GM21717 (cell line): ENCODE results near the gene FBLN7.

Source experiments
- ATAC-seq: cut with Tn5 transposase; IDR thresholded peaks from one replicate; pipeline ENCODE4 v1.9.1; 2021; ENCODE audit warnings: mild to moderate bottlenecking, moderate library complexity; ENCODE audit not compliant: unreplicated experiment

The FBLN7 gene

GRCh38 chr2:112155331-112156151 is 17.4 kb downstream of the FBLN7 start:
- ATAC-seq, result no peak

DNA sequence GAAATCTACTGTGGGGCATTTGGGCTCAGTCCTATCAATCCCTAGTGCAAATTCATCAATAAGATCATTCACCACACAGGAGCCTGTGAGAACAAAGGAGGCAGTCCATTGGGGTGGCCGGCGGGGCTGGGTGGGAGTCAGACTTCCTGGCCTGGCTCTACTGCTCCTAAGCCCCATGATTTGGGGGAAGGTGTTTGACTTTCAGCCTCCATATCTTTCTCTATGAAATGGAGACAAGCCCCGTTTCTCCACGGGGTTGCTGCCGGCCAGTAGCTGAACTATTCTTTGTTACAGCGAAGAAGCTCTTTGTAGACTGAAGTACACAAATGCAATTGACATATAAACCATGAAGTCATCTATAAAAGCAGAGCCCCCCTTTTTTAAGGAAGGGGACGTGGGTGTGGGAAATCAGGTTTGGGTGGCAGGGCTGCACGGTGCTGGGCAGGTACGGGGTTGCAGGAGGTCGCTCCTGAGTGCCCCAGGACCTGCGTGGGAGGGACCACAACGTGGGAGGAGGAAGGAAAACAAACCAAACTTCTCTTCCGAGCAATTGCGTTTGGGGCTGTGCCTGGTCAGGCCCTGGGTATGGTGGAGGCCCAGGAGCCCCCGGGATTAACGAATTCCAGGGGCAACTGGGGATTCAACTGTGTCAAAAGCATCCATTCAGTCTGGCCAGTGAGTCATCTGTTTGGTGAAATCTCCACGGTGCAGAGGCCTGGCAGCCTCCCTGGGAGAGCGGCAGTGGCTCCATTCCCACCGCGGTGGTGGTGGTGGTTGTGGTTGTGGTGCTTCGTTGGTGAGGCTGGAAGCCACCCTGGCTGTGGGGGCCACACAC is 18.2 kb downstream of the FBLN7 start:
- no peak for ATAC-seq

- no peak for ATAC-seq
These were observed 19.3 kb downstream of the FBLN7 start for GRCh38 chr2:112157472-112157871.

DNA sequence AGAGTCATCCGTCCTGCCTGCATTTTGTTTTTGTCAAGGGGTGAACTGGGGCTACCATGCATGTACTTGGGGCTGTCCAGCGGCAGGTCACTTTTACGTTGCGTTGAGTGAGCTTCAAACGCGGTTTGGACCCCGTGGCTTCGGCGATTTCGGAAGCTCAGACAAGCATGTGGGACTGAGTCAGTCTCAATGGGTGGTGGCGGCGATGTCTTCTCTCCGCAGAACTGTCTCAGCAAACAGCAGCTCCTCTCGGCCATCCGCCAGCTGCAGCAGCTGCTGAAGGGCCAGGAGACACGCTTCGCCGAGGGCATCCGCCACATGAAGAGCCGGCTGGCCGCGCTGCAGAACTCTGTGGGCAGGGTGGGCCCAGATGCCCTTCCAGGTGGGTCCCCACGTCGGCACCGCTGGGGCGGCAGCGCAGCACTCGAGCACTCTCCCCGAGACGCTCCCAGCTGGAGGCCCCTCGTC is 21.3 kb downstream of the FBLN7 start:
- ATAC-seq, result no peak

- no peak for ATAC-seq
These were observed 22.4 kb downstream of the FBLN7 start for GRCh38 chr2:112160283-112161250.

GRCh38 chr2:112161431-112162145 is 23.4 kb downstream of the FBLN7 start:
- ATAC-seq, result no peak

DNA sequence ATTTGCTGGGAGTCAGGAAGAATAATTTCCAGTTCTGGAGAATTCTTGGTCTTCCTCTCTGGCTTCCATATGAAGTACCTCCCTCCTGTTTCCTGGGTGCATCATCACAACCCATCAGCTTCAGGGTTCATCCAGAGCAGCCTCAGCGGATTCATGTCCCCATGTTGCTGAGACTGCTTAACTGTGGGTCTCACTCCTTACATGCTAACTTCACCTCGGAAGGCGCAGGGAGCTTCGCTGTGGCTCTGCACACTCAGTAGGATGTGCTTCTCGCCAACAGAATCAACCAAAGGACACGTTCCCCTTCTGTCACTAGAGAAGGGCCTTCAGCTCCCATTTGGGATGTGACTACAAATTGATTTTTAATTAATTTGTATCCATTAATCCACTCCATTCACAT is 24.2 kb downstream of the FBLN7 start:
- ATAC-seq, result no peak

GRCh38 chr2:112162956-112163355 is 24.8 kb downstream of the FBLN7 start:
- no peak for ATAC-seq

DNA sequence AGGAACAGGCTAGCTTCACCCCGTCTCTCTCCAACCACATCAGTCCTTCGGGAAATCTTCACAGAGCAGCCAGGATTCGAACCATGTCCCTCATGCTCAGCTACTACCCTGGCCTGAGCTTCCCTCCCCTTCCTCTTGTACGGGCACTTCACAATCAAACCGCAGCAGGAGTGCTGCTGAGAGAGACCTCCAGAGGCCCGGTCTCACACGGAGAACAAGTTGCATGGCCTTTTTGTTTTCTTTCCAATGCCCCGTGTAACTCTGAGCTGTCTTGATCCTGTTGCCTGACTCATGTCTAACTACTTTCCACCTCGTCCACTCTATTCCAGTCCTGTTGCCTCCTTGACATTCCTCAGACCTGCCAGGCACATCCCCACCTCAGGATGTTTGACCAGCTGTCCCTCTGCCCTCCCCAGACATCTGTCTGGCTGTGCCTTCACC is 25.4 kb downstream of the FBLN7 start:
- ATAC-seq, result no peak

GRCh38 chr2:112164876-112165275 is 26.7 kb downstream of the FBLN7 start:
- ATAC-seq, result no peak

DNA sequence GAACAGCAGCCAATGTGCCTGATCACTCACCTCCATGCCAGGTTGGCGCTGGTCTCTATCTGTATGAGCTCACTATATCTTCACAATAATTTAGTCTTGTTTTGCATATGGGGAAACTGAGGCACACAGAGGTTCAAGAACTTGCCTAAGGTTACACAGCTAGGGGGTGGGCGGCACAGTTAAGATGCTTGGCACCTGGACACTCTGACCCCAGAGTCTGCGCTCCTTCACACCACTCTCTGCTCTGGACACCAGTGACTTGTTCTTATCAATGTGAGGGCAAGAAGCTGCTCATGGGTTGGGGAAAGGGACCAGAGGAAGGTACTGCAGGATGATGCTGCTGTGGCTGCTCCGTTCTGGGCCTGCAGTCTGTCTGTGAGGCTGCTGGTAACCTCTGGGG is 27.1 kb downstream of the FBLN7 start:
- no peak for ATAC-seq

DNA sequence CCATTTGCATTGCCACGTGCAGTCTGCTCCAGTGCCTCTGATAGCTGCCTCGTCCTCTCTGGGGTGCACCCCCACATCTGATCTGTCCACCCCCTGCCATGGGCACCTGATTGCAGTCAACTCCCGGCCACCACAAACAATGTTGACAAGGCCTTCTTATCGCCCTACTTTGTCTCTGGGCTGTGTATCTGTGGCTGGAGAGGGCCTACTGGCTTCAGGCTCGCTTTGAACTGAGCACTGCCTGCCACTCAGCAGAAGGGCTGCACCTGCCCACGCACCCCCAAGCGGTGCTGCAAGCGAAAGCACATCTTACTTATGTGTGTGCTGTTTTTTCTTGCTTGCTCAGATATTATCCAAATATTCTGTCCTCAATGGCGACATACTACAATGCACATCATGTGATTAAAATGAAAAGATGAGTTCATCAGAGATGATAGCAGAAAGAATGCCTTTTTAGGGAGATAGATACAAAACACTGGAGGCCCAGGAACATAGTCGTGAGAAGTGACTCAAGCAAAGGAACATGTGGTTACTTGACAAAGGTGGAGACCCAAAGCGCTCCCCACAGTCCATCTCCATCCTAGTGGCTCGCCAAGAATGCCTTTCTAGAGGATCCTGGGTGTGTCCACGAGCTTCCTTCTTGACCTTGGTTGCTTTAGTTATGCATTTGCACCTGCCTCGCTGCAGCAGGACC is 28.8 kb downstream of the FBLN7 start:
- ATAC-seq, result no peak

- ATAC-seq, result no peak
These were observed 30.4 kb downstream of the FBLN7 start for GRCh38 chr2:112168422-112169124.

- ATAC-seq, result no peak
These were observed 32.3 kb downstream of the FBLN7 start for GRCh38 chr2:112170495-112170894.

GRCh38 chr2:112173646-112174319 is 35.6 kb downstream of the FBLN7 start:
- no peak for ATAC-seq

GRCh38 chr2:112174383-112174782 is 36.2 kb downstream of the FBLN7 start:
- ATAC-seq, result no peak

DNA sequence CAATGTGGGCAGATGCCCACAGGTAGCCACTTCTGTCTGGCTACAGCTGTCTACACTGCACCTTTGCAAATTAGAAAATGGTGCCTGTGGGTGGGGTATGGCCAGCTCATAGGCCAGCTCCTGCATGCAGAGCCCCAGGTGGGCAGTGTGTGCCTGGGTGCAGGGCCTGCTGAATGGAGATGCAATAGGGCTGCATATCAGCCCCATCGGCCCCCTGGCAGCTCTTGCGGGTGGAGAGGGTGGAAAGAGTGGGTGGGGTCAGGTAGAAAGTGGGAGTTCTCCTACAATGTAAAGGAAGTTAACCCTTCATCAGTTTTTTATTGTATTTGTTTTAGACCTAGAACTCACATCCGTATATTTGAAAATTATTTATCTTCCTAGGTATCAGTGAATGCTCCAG is 37.1 kb downstream of the FBLN7 start:
- ATAC-seq, result no peak

DNA sequence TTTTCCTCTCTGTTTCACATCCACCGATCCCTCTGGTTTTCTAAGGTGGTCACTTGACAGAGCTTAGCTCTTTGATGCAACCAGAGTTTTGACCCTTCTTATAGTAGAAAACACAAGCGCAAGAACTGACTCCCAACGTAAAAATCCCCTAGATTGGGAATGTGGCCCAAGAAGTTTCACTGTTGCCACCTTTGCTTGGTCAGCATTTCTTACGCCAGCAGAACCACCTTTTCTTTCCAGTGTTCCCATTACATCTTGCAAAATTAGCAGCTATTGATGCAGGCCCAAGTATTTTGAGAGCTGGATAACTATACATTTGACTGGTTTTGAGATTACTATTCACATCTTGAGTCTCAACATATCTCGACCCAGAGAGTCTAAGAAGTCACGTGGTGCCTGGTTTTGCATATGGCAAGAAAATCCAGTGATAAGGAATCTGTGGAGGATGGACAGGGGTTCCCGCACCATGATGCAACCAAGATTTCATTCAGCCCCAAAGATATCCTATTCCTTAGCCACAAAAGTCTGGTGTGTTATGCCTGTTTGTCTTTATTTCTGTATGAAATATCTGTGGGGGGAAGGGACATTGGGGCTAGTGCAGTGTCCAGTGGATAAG is 37.9 kb downstream of the FBLN7 start:
- ATAC-seq, result no peak
